Esophagus muscularis mucosa (tissue), 4 donors: ENCODE measurements around the gene OTC. TPM values are rescaled to one million over a fixed set of nuclear protein-coding genes. Genes with fewer than 3 reads are reported as not detected.

Source experiments
- DNase-seq: peaks from one replicate; pipeline ENCODE4 v3.0.0-alpha.2; 2017; ENCODE audit errors: extremely low spot score
- H3K27ac ChIP-seq, 4 donors: fragments of 200-600 bp; sonication (generic); replicated peaks in 1 of 4; 1 replicate in 3 of 4; 2 replicates in 1 of 4; pipeline ENCODE4 v1.5.1; 2016 to 2019; ENCODE audit warnings: mild to moderate bottlenecking in 1 of 4
- H3K27me3 ChIP-seq, 4 donors: fragments of 200-600 bp; sonication (generic); one replicate each; pipeline versions ENCODE4 v1.5.1 to v1.6.0; 2016 to 2019
- H3K36me3 ChIP-seq, 4 donors: fragments of 200-600 bp; sonication (generic); one replicate each; pipeline ENCODE4 v1.5.1; 2016 to 2019
- H3K4me1 ChIP-seq, 4 donors: fragments of 200-600 bp; sonication (generic); one replicate each; pipeline ENCODE4 v1.5.1; 2016 to 2019
- H3K4me3 ChIP-seq, 4 donors: fragments of 200-600 bp; sonication (generic); 1 replicate in 2 of 4; 2 replicates in 2 of 4; pipeline ENCODE4 v1.5.1; 2016 to 2019; ENCODE audit warnings: mild to moderate bottlenecking in 4 of 4, moderate library complexity in 1 of 4
- H3K9me3 ChIP-seq, 4 donors: fragments of 200-600 bp; sonication (generic); 1 replicate in 3 of 4; 2 replicates in 1 of 4; pipeline ENCODE4 v1.5.1; 2016 to 2019
- CTCF ChIP-seq, 3 experiments: fragments of 200-600 bp in 2 of 3; fragments of 450-650 bp in 1 of 3; sonication (generic) in 2 of 3; IDR thresholded peaks; one replicate each; pipeline ENCODE4 v1.5.1; 2017 to 2019; ENCODE audit warnings: antibody characterized with exemption in 3 of 3, mild to moderate bottlenecking in 2 of 3, moderate library complexity in 1 of 3
- EP300 ChIP-seq: sonication (generic); formaldehyde crosslinking; IDR thresholded peaks from one replicate; pipeline ENCODE4 v1.6.1; 2017; ENCODE audit warnings: antibody characterized with exemption
- POLR2A ChIP-seq: fragments of 450-650 bp; IDR thresholded peaks from one replicate; pipeline ENCODE4 v1.6.1; 2017; ENCODE audit warnings: antibody characterized with exemption, moderate library complexity, mild to moderate bottlenecking, low read depth
- POLR2AphosphoS5 ChIP-seq, 2 donors: sonication (generic); formaldehyde crosslinking; IDR thresholded peaks; one replicate each; pipeline ENCODE4 v1.6.1; 2017; ENCODE audit warnings: antibody characterized with exemption in 2 of 2
- WGBS: methylation state at CpG from one replicate; pipeline ENCODE4 v1.1.5; 2018; 5-methylcytosine and 5-hydroxymethylcytosine counted together
- intact Hi-C: fragments of 100-400 bp; cut with DNase I; formaldehyde crosslinking; loops from one replicate; pipeline ENCODE4 v1.15.1; 2023
- total RNA-seq, 4 donors: library from RNA; depleted of rRNA; stranded (reverse); fragments of >200 nt; gene quantifications; one replicate each; pipeline versions ENCODE4 v1.1.0 to v1.2.1, GENCODE V29; 2016

Gene OTC
- total RNA-seq, 4 donors from 2014 or later: 0.23 to 0.42 (median 0.33) TPM; not detected in 1

GRCh38 chrX:38382663-38383062 lies 30.3 kb downstream of the OTC start:
- no peak overlapping the region for H3K4me3 ChIP-seq
- no peaks in the 10 kb centered on the region for H3K27me3 ChIP-seq
- H3K4me1 ChIP-seq: no peaks in the 10 kb centered on the region
- no peaks in the 10 kb centered on the region for H3K9me3 ChIP-seq
- no peaks in the 10 kb centered on the region for H3K36me3 ChIP-seq
- H3K27ac ChIP-seq: no peak overlapping the region
- TF ChIP-seq CTCF (IDR thresholded peaks at IDR 0.05): no peak
- intact Hi-C loops: no loop called here
- DNase-seq: no peak
- WGBS: 33% methylated on average over 1 of the region's 1 CpG

GRCh38 chrX:38400389-38400910 lies 48.0 kb downstream of the OTC start:
- no peaks in the 10 kb centered on the region for H3K36me3 ChIP-seq
- DNase-seq: no peak
- no peak overlapping the region for H3K27ac ChIP-seq
- no peak overlapping the region for H3K4me3 ChIP-seq
- H3K27me3 ChIP-seq: no peaks in the 10 kb centered on the region
- intact Hi-C loops: no loop called here
- 64% methylated on average over 4 of the region's 6 CpGs for WGBS
- no peaks in the 10 kb centered on the region for H3K9me3 ChIP-seq
- TF ChIP-seq CTCF (IDR thresholded peaks at IDR 0.05): no peak
- TF ChIP-seq POLR2AphosphoS5 (IDR thresholded peaks at IDR 0.05): no peak
- TF ChIP-seq POLR2A: no peak
- no peak for TF ChIP-seq EP300
- H3K4me1 ChIP-seq: no peaks in the 10 kb centered on the region

GRCh38 chrX:38402118-38402517 lies 49.7 kb downstream of the OTC start:
- H3K4me1 ChIP-seq: no peaks in the 10 kb centered on the region
- TF ChIP-seq EP300 (no peak), CTCF (IDR thresholded peaks at IDR 0.05) (no peak), POLR2AphosphoS5 (IDR thresholded peaks at IDR 0.05) (no peak), POLR2A (no peak)
- intact Hi-C loops: no loop called here
- H3K9me3 ChIP-seq: no peaks in the 10 kb centered on the region
- DNase-seq: no peak
- H3K4me3 ChIP-seq: no peak overlapping the region
- no peaks in the 10 kb centered on the region for H3K27me3 ChIP-seq
- no peak overlapping the region for H3K27ac ChIP-seq
- no peaks in the 10 kb centered on the region for H3K36me3 ChIP-seq

GRCh38 chrX:38403834-38404233 lies 51.4 kb downstream of the OTC start:
- no peak overlapping the region for H3K27ac ChIP-seq
- H3K9me3 ChIP-seq: no peaks in the 10 kb centered on the region
- WGBS: 75% methylated on average over 1 of the region's 1 CpG
- H3K4me1 ChIP-seq: no peaks in the 10 kb centered on the region
- H3K36me3 ChIP-seq: no peaks in the 10 kb centered on the region
- intact Hi-C loops: no loop called here
- H3K4me3 ChIP-seq: no peak overlapping the region
- TF ChIP-seq CTCF (IDR thresholded peaks at IDR 0.05): no peak
- TF ChIP-seq EP300: no peak
- TF ChIP-seq POLR2AphosphoS5 (IDR thresholded peaks at IDR 0.05): no peak
- no peak for TF ChIP-seq POLR2A
- DNase-seq: no peak
- H3K27me3 ChIP-seq: no peaks in the 10 kb centered on the region

GRCh38 chrX:38407126-38407525 lies 54.7 kb downstream of the OTC start:
- 40% methylated on average over 4 of the region's 4 CpGs for WGBS
- TF ChIP-seq POLR2A (no peak), EP300 (no peak), POLR2AphosphoS5 (IDR thresholded peaks at IDR 0.05) (no peak), CTCF (IDR thresholded peaks at IDR 0.05) (no peak)
- Histone ChIP-seq H3K36me3 (no peaks in the 10 kb centered on the region), H3K27me3 (no peaks in the 10 kb centered on the region), H3K27ac (no peak overlapping the region), H3K4me3 (no peak overlapping the region), H3K4me1 (no peaks in the 10 kb centered on the region), H3K9me3 (no peaks in the 10 kb centered on the region)
- intact Hi-C loops: no loop called here
- no peak for DNase-seq
